ENCODE data around the gene GM2A.

GM2A gene

GRCh38 chr5:151219138-151219537, 33.8 kb upstream of the GM2A start:
- peaks cover 0 to 47% (median 32%) of the 10 kb centered on the region in 4 donors for H3K4me1 ChIP-seq

GRCh38 chr5:151219789-151220188, 33.2 kb upstream of the GM2A start:
- TF ChIP-seq CTCF (IDR thresholded peaks at IDR 0.05) = no peak
- no peaks in the 10 kb centered on the region for H3K9me3 ChIP-seq
- no peak for DNase-seq
- no peaks in the 10 kb centered on the region for H3K27me3 ChIP-seq
- no peaks in the 10 kb centered on the region for H3K36me3 ChIP-seq
- intact Hi-C loops (cut with DNase I; ENCODE audit: low total_unique reads) = no loop called here
- H3K4me1 ChIP-seq = peaks cover 0 to 47% (median 35%) of the 10 kb centered on the region in 4 donors
- no peak overlapping the region for H3K4me3 ChIP-seq
- no peak overlapping the region for H3K27ac ChIP-seq

More at GRCh38 chr5:151219138-151219537, 33.8 kb upstream of the GM2A start:
- no peak overlapping the region for H3K27ac ChIP-seq
- no peaks in the 10 kb centered on the region for H3K36me3 ChIP-seq
- H3K27me3 ChIP-seq = no peaks in the 10 kb centered on the region
- intact Hi-C loops (cut with DNase I; ENCODE audit: low total_unique reads) = no loop called here
- no peak overlapping the region for H3K4me3 ChIP-seq
- no peak for TF ChIP-seq CTCF (IDR thresholded peaks at IDR 0.05)
- no peaks in the 10 kb centered on the region for H3K9me3 ChIP-seq
- no peak for DNase-seq

GRCh38 chr5:151221574-151221973, 31.4 kb upstream of the GM2A start:
- Histone ChIP-seq H3K27me3 (no peaks in the 10 kb centered on the region), H3K9me3 (no peaks in the 10 kb centered on the region), H3K27ac (peak overlapping the region; percentile 79 to 83), H3K36me3 (no peaks in the 10 kb centered on the region), H3K4me3 (peak overlapping the region in 1 of 2 donors; percentile 77), H3K4me1 (peaks cover 0 to 45% (median 34%) of the 10 kb centered on the region in 4 donors)
- no peak for DNase-seq
- intact Hi-C loops (cut with DNase I; ENCODE audit: low total_unique reads) = no loop called here
- no peak for TF ChIP-seq CTCF (IDR thresholded peaks at IDR 0.05)

- no peaks in the 10 kb centered on the region for H3K9me3 ChIP-seq
- no peak for TF ChIP-seq CTCF (IDR thresholded peaks at IDR 0.05)
- DNase-seq = peak in 1 of 2 donors; percentile 31
- H3K27ac ChIP-seq = peak overlapping the region; percentile 79 to 83
- no peaks in the 10 kb centered on the region for H3K36me3 ChIP-seq
- no peaks in the 10 kb centered on the region for H3K27me3 ChIP-seq
- H3K4me3 ChIP-seq = peak overlapping the region; percentile 77 to 86
- intact Hi-C loops (cut with DNase I; ENCODE audit: low total_unique reads) = no loop called here
- peaks cover 0 to 45% (median 34%) of the 10 kb centered on the region in 4 donors for H3K4me1 ChIP-seq
Observed at GRCh38 chr5:151222054-151222789, 30.8 kb upstream of the GM2A start.

- H3K27ac ChIP-seq = peak overlapping the region; percentile 79 to 83
- H3K4me1 ChIP-seq = peaks cover 0 to 45% (median 34%) of the 10 kb centered on the region in 4 donors
- no peaks in the 10 kb centered on the region for H3K27me3 ChIP-seq
- no peaks in the 10 kb centered on the region for H3K36me3 ChIP-seq
- TF ChIP-seq CTCF (IDR thresholded peaks at IDR 0.05) = no peak
- peak overlapping the region; percentile 77 to 86 for H3K4me3 ChIP-seq
- intact Hi-C loops (cut with DNase I; ENCODE audit: low total_unique reads) = no loop called here
- DNase-seq = peak; percentile 74 to 80
- H3K9me3 ChIP-seq = no peaks in the 10 kb centered on the region
Observed at GRCh38 chr5:151222790-151223446, 30.1 kb upstream of the GM2A start.

Data from tibial artery (tissue), 4 donors.